GM13977 (cell line): Measurements from ENCODE around the gene TCF7.

Experiments
- DNase-seq: peaks from one replicate; pipeline ENCODE4 v3.0.0; 2012; ENCODE audit warnings: low spot score
- in situ Hi-C: fragments of 300-500 bp; cut with MboI; formaldehyde crosslinking; loops from one replicate; pipeline ENCODE4 v1.12.0; 2022; ENCODE audit warnings: low sequenced_read_pairs, low pct_unique_long_range_greater_than_20kb, mixed read lengths, inconsistent platforms; ENCODE audit not compliant: unreplicated experiment
- TF ChIP-seq, protein P1 (sequence below): IDR thresholded peaks from 2 replicates; pipeline ENCODE4 v1.5.1; 2012; ENCODE audit warnings: mild to moderate bottlenecking, control low read depth; ENCODE audit not compliant: insufficient read depth; ENCODE audit errors: extremely low read depth, missing control alignments

The TCF7 gene

DNA sequence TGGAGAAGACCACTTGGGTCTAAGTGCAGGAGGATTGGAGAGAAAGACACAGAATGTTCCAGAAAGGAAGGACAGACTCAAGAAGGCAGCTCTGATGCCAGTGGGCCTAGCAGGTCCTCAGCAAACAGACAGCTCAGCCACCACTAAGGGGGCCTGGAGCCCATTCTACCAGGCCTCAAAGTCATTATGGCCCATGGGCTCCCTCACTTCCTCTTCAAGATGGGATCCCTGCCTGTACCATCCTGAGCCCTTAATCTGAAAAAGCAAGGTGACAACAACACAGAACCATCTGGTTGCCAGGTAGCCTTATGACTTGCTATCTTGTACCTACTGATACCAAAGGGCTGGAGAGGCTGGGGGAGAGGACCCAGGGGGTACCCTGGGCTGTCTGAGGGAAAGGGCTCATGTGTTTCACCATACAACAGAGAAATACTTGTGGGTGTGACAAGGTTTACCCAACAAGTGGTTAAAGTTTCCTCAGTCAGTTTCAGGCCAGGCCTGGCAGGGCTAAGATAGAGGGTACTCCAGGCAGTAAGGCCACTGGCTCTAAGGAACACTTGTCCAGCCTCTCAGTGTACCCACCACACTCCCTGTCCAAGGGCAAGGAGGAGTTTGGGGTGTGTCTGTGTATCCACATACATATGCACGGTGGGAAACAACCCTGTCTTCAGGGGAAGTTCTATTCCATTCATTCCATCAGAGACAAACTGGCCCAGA, 30.7 kb downstream of the TCF7 start:
- TF ChIP-seq, protein P1, sequence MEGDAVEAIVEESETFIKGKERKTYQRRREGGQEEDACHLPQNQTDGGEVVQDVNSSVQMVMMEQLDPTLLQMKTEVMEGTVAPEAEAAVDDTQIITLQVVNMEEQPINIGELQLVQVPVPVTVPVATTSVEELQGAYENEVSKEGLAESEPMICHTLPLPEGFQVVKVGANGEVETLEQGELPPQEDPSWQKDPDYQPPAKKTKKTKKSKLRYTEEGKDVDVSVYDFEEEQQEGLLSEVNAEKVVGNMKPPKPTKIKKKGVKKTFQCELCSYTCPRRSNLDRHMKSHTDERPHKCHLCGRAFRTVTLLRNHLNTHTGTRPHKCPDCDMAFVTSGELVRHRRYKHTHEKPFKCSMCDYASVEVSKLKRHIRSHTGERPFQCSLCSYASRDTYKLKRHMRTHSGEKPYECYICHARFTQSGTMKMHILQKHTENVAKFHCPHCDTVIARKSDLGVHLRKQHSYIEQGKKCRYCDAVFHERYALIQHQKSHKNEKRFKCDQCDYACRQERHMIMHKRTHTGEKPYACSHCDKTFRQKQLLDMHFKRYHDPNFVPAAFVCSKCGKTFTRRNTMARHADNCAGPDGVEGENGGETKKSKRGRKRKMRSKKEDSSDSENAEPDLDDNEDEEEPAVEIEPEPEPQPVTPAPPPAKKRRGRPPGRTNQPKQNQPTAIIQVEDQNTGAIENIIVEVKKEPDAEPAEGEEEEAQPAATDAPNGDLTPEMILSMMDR = no peak

DNA sequence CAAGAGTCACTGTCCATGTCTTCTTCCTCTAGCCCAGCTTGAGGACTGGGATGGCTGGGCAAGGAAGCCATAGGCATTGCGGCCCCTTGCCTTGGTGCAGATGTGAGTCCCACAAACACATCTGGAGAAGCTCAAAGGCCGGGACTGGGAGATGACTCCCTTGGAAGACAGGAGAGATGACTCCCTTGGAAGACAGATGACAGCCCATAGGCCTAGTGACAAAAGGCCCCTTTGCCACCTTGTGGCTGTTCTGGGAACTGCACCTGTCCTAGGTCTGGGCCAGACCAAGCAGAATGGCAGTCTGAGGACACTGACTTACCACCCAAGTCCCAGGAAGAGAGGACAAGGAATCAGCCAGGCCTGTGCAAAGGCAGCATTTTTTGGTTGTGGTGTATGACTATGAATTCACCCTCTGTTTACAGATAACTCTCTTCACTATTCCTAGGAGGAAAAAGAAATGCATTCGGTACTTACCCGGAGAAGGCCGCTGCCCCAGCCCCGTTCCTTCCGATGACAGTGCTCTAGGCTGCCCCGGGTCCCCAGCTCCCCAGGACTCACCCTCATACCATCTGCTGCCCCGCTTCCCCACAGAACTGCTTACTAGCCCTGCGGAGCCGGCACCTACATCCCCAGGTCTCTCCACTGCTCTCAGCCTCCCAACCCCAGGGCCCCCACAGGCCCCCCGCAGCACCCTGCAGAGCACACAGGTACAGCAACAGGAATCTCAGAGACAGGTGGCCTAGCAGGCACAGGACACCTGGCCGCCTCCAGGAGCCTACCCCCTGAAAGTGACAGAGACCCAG, 31.5 kb downstream of the TCF7 start:
- in situ Hi-C loops = no loop called here
- DNase-seq = peak; percentile 66
- TF ChIP-seq, protein P1 = peak; percentile 91

More for the DNA sequence above, 30.7 kb downstream of the TCF7 start:
- DNase-seq = no peak
- in situ Hi-C loops = no loop called here

GRCh38 chr5:134146651-134147518, 32.4 kb downstream of the TCF7 start:
- DNase-seq = no peak
- TF ChIP-seq, protein P1 = no peak
- in situ Hi-C loops = no loop called here

DNA sequence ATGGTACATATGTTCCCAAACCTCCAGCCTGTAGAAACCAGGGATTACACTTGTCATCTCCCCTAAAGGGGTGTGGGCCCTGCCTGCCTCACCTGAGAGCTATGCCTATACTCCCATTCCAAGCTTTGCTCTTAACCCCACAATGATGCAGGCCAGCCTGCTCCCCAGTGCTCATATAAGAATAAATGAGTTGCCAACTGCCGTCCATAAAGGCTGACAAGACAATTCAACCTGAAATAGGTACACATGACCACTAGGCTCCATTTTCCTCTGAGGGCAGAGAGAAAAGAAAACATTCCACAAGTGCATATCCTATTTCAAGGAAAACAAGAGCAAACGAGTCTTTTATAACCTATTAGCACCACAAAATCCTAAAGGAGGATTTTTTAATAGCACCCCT, 33.8 kb downstream of the TCF7 start:
- TF ChIP-seq, protein P1 = no peak
- DNase-seq = no peak
- in situ Hi-C loops = no loop called here

DNA sequence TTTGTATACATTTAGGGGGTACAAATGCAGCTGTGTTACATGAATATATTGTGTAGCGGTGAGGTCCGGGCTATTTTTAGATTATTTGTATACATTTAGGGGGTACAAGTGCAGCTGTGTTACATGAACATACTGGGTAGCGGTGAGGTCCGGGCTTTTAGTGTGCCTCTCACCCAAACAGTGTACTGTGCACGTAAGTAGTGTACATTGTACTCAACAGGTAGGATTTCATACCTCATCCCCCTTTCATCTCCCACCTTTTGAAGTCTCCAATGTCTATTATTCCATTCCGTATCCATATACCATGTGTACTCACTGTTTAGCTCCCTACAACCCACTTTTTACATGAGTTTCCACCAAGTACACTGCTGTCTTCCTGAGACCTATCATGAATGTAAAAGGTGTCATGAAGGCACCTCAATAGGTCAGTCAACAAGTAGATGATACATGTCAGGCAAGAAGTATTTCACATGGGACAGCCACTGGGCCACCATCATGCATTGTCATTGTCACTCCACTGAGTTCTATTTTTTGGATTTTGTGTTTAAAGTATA, 34.6 kb downstream of the TCF7 start:
- in situ Hi-C loops = no loop called here
- DNase-seq = no peak
- TF ChIP-seq, protein P1 = no peak
